K562 (cell line): Measurements from ENCODE around the gene CLC.

Source experiments
- BHLHE40 ChIP-seq: IDR thresholded peaks from 2 replicates; pipeline ENCODE4 v1.6.1; 2011; ENCODE audit warnings: low read length, improper control_type of control experiment
- CTCF ChIP-seq, 3 experiments: IDR thresholded peaks in 2 of 3; conservative IDR thresholded peaks in 1 of 3; 2 replicates each; pipeline ENCODE4 v1.5.1; 2011 to 2012; ENCODE audit warnings: low read length in 3 of 3, mild to moderate bottlenecking in 3 of 3, control low read depth in 2 of 3, improper control_type of control experiment in 1 of 3, inconsistent platforms in 1 of 3, low read depth in 1 of 3, mixed read lengths in 1 of 3, moderate library complexity in 1 of 3; ENCODE audit not compliant: insufficient read depth in 2 of 3
- EP300 ChIP-seq: IDR thresholded peaks from 2 replicates; pipeline ENCODE4 v1.6.1; 2012; ENCODE audit warnings: low read length, improper control_type of control experiment
- EZH2 ChIP-seq: IDR thresholded peaks from 2 replicates; pipeline ENCODE4 v1.6.1; 2012; ENCODE audit warnings: low read depth, mild to moderate bottlenecking, inconsistent platforms, low read length, borderline replicate concordance
- FOXP4 ChIP-seq: sonication (generic); formaldehyde crosslinking; IDR thresholded peaks from 2 replicates; pipeline ENCODE4 v1.8.0; 2022; ENCODE audit warnings: mild to moderate bottlenecking, missing genetic modification reagents, borderline replicate concordance
- GABPA ChIP-seq: fragments of 200-800 bp; sonication (Bioruptor generic); conservative IDR thresholded peaks from 2 replicates; pipeline ENCODE4 v1.6.1; 2016; ENCODE audit warnings: low read depth, missing genetic modification characterization, missing compliant biosample characterization
- JUN ChIP-seq, 2 experiments: sonication (generic) in 1 of 2; formaldehyde crosslinking in 1 of 2; IDR thresholded peaks; 2 replicates each; pipeline versions ENCODE4 v1.6.1 to v1.8.0; 2012 to 2022; ENCODE audit warnings: borderline replicate concordance in 2 of 2, mild to moderate bottlenecking in 2 of 2, improper control_type of control experiment in 1 of 2, low read depth in 1 of 2, low read length in 1 of 2, missing genetic modification reagents in 1 of 2
- MCM7 ChIP-seq, 2 experiments: fragments of 450-650 bp; IDR thresholded peaks; 2 replicates each; pipeline ENCODE4 v1.6.1; 2016 to 2018
- POLR2A ChIP-seq: fragments of 450-650 bp; conservative IDR thresholded peaks from 2 replicates; pipeline ENCODE4 v1.6.1; 2016
- SNAPC5 ChIP-seq: fragments of 250-450 bp; sonication (Bioruptor Pico); IDR thresholded peaks from 2 replicates; pipeline ENCODE4 v1.8.0; 2021; ENCODE audit warnings: moderate library complexity, mild to moderate bottlenecking, inconsistent platforms
- STAG1 ChIP-seq: sonication (generic); formaldehyde crosslinking; IDR thresholded peaks from 2 replicates; pipeline ENCODE4 v1.5.0; 2020; ENCODE audit warnings: missing genetic modification reagents, borderline replicate concordance
- ZBTB11 ChIP-seq, 3 experiments: fragments of 200-800 bp in 1 of 3; fragments of 250-450 bp in 1 of 3; fragments of 450-650 bp in 1 of 3; sonication (Bioruptor Pico) in 1 of 3; sonication (Bioruptor generic) in 1 of 3; formaldehyde crosslinking in 1 of 3; IDR thresholded peaks; 2 replicates each; pipeline versions ENCODE4 v1.6.1 to v1.8.0; 2016 to 2022; ENCODE audit warnings: mild to moderate bottlenecking in 2 of 3, missing genetic modification characterization in 2 of 3, missing compliant biosample characterization in 1 of 3, moderate library complexity in 1 of 3
- ZBTB8A ChIP-seq: fragments of 450-650 bp; IDR thresholded peaks from 2 replicates; pipeline ENCODE4 v1.6.1; 2018; ENCODE audit warnings: mild to moderate bottlenecking, moderate library complexity; ENCODE audit not compliant: partially characterized antibody

- TF ChIP-seq POLR2A: no peak
- TF ChIP-seq CTCF (IDR thresholded peaks at IDR 0.05 in 2 of 3, conservative IDR thresholded peaks at IDR 0.05 in 1 of 3; ENCODE audit: insufficient read depth in 2 of 3, low read depth in 1 of 3, low read length in 3 of 3): no peak
- TF ChIP-seq GABPA (tag): no peak
- TF ChIP-seq MCM7 (IDR thresholded peaks at IDR 0.05): no peak
- TF ChIP-seq EZH2: no peak
- no peak for TF ChIP-seq EP300
- TF ChIP-seq SNAPC5: no peak
- TF ChIP-seq ZBTB11 (CRISPR knock-in tag; IDR thresholded peaks at IDR 0.05): no peak
- TF ChIP-seq STAG1: no peak
- TF ChIP-seq ZBTB8A: no peak
- TF ChIP-seq BHLHE40: no peak
- no peak for TF ChIP-seq JUN (IDR thresholded peaks at IDR 0.05; ENCODE audit: borderline replicate concordance, low read depth, low read length)
- no peak for TF ChIP-seq JUN (CRISPR knock-in tag; IDR thresholded peaks at IDR 0.05; ENCODE audit: borderline replicate concordance)
- TF ChIP-seq FOXP4 (CRISPR knock-in tag): no peak
These were observed 10.6 kb downstream of the CLC start for GRCh38 chr19:39727070-39727800.
